Small intestine (tissue), 16 donors: ENCODE data around the gene FUBP1. TPM values are rescaled to one million over a fixed set of nuclear protein-coding genes. Genes with fewer than 3 reads are reported as not detected.
A peak's percentile ranks its signal among the peaks of the same experiment; 100 is the strongest.
"Not testable (repeated sequence)": the region's sequence is repeated elsewhere in the genome, so short reads cannot be mapped to it uniquely, and the experiment has no call there.

Experiments
- DNase-seq, 2 donors: peaks; one replicate each; pipeline versions ENCODE4 v3.0.0 to v3.0.0-alpha.2; 2013
- FAIRE-seq: peaks from 2 replicates; lab custom pipeline; 2012; peaks lifted over from hg19 to GRCh38; lab: Jason Lieb, UNC
- H3K27ac ChIP-seq, 3 donors: one replicate each; pipeline ENCODE4 v1.5.1; 2013; ENCODE audit warnings: low read length in 2 of 3, mild to moderate bottlenecking in 2 of 3, control low read depth in 1 of 3, inconsistent platforms in 1 of 3, low read depth in 1 of 3, moderate library complexity in 1 of 3
- H3K27me3 ChIP-seq, 3 donors: one replicate each; pipeline ENCODE4 v1.6.1; 2013; ENCODE audit warnings: low read length in 3 of 3, inconsistent platforms in 1 of 3; ENCODE audit not compliant: control insufficient read depth in 3 of 3, insufficient read depth in 3 of 3
- H3K36me3 ChIP-seq, 3 donors: one replicate each; pipeline ENCODE4 v1.6.1; 2013; ENCODE audit warnings: low read length in 3 of 3, inconsistent platforms in 1 of 3, low read depth in 1 of 3, mild to moderate bottlenecking in 1 of 3, moderate library complexity in 1 of 3; ENCODE audit not compliant: control insufficient read depth in 3 of 3, insufficient read depth in 2 of 3
- H3K4me1 ChIP-seq, 3 donors: one replicate each; pipeline ENCODE4 v1.6.1; 2013; ENCODE audit warnings: low read length in 2 of 3, inconsistent platforms in 1 of 3, low read depth in 1 of 3, mild to moderate bottlenecking in 1 of 3, moderate library complexity in 1 of 3; ENCODE audit not compliant: control insufficient read depth in 3 of 3, insufficient read depth in 2 of 3
- H3K4me3 ChIP-seq, 3 donors: one replicate each; pipeline ENCODE4 v1.5.1; 2013; ENCODE audit warnings: low read length in 3 of 3, control low read depth in 1 of 3, inconsistent platforms in 1 of 3, low read depth in 1 of 3, mild to moderate bottlenecking in 1 of 3, moderate library complexity in 1 of 3
- H3K9me3 ChIP-seq, 2 donors: one replicate each; pipeline ENCODE4 v1.6.1; 2013; ENCODE audit warnings: low read depth in 1 of 2, low read length in 1 of 2; ENCODE audit not compliant: control insufficient read depth in 2 of 2, insufficient read depth in 1 of 2
- WGBS, 3 donors: extraction: QIAGEN DNeasy Blood & Tissue Kit; methylation state at CpG; one replicate each; pipeline ENCODE4 v1.1.7; 2013; 5-methylcytosine and 5-hydroxymethylcytosine counted together
- long read RNA-seq, 10 donors: transcript quantifications; one replicate each; lab custom pipeline, GENCODE V29; 2026
- polyA plus RNA-seq, 4 donors: library from polyadenylated mRNA; stranded (reverse) in 3 of 4; unstranded in 1 of 4; fragments of 200-250 nt in 3 of 4; fragments of 120-200 nt in 1 of 4; gene quantifications; one replicate each; pipeline versions ENCODE4 v1.2.1 to v1.2.3, GENCODE V29; 2013
- donor health status: healthy with polysubstance abuse.
- donor health status: control.
- donor health status: control.
- donor health status: Bipolar disorder and iron deficiency.
- donor health status: healthy.

Gene FUBP1
- polyA plus RNA-seq, result 100 to 1,000 TPM in 1 of 4 donors, 10 to 100 TPM in 3; 21.9 to 202 (median 35.9) TPM
- long read RNA-seq, donor 1, result 0 reads
- long read RNA-seq, donor 2, partial matches to known transcripts, result 9 of 17 reads
- long read RNA-seq, donor 2, other reads (novel, unspliced or antisense), result 5 of 17 reads
- long read RNA-seq, donor 3, transcript FUBP1-211 (3 exons, 2,156 nt), result major isoform, 6 of 15 reads
- long read RNA-seq, donor 3, partial matches to known transcripts, result 5 of 15 reads
- long read RNA-seq, donor 3, other reads (novel, unspliced or antisense), result 0 of 15 reads
- long read RNA-seq, donor 4, partial matches to known transcripts, result 0 of 1 reads
- long read RNA-seq, donor 4, other reads (novel, unspliced or antisense), result 0 of 1 reads
- long read RNA-seq, donor 5, partial matches to known transcripts, result 7 of 9 reads
- long read RNA-seq, donor 5, other reads (novel, unspliced or antisense), result 0 of 9 reads
- long read RNA-seq, donor 6, transcript FUBP1-211 (3 exons, 2,156 nt), result major isoform, 5 of 16 reads
- long read RNA-seq, donor 6, partial matches to known transcripts, result 8 of 16 reads
- long read RNA-seq, donor 6, other reads (novel, unspliced or antisense), result 0 of 16 reads
- long read RNA-seq, donor 7, result 0 reads
- long read RNA-seq, donor 8, partial matches to known transcripts, result 0 of 1 reads
- long read RNA-seq, donor 8, other reads (novel, unspliced or antisense), result 0 of 1 reads
- long read RNA-seq, donor 9, partial matches to known transcripts, result 6 of 12 reads
- long read RNA-seq, donor 9, other reads (novel, unspliced or antisense), result 0 of 12 reads
- long read RNA-seq, donor 10, transcript FUBP1-211 (3 exons, 2,156 nt), result major isoform, 5 of 48 reads
- long read RNA-seq, donor 10, partial matches to known transcripts, result 38 of 48 reads
- long read RNA-seq, donor 10, other reads (novel, unspliced or antisense), result 0 of 48 reads

DNA sequence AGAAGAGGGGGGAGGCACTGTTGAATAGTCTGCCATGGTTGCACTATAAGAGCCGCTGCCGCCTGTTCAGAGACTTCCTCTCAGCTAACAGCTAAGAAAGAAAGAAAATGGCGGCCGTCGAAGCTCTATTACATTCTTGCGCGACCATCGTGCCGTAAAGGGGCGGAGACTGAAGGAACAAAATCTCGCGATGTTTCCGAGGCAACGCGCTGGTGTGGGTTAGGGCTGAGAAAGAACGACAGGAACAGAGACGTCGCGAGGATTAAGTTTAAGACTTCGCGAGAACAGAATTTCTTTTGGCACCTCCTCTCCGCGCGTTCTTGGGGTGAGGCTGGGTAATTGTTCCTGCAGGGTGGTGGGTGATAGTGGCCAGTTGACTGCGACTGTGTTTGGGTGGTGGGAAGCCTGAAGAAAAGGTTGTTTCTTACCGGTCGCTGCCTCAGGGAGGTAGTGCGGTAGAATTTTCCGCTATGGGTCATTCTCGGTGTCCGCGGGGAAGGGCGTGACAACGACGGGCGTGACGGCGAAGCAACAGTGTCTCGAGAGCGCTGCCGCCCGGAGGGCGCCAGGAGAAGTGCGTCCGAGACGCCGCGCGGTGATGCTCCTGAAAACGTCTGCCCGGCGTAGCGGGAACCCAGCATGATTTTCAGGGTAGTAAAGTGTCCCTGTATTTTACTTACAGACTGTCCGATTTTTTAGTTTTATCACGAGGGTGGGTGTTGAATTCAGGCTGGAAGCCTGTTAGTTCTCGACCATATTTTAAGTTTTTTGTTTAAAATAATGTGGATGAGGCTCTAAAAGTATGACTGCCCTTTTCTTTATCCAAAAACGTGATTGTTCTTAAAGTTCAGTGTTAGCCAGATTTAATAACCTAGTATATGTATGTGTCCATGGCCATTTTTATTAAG, at the start of gene FUBP1:
FUBP1 (minus strand) TSS at position 104 of the 908 bp plus-strand sequence; CDS start at position 36, 68 bp downstream.
- H3K4me1 ChIP-seq, result peaks cover 0 to 12% (median 4%) of the 10 kb centered on the region in 3 donors
- 0 to 1% (median 0%) methylated on average over 57 of the region's 57 CpGs for WGBS, 3 donors
- FAIRE-seq, result no peak
- DNase-seq, result peak; percentile 99
- no peaks in the 10 kb centered on the region for H3K9me3 ChIP-seq
- H3K27me3 ChIP-seq, result no peaks in the 10 kb centered on the region
- H3K4me3 ChIP-seq, result peak within 1 kb of the TSS; percentile 59 to 79 (median 78)
- H3K27ac ChIP-seq, result peak within 1 kb of the TSS; percentile 97 to 100 (median 98)
- H3K36me3 ChIP-seq, result peaks cover 0 to 9% (median 2%) of the 10 kb centered on the region in 3 donors

DNA sequence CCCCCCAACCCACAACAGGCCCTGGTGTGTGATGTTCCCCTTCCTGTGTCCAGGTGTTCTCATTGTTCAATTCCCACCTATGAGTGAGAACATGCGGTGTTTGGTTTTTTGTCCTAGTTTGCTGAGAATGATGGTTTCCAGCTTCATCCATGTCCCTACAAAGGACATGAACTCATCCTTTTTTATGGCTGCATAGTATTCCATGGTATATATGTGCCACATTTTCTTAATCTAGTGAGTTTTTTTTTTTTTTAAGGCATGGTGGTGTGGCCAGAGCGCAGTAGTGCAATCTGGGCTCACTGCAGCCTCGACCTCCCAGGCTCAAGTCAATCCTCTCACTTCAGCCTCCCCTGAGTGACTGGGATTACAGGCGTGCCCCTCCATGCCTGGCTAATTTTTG, 42.3 kb upstream of the FUBP1 start:
- not testable (repeated sequence) for H3K9me3 ChIP-seq, H3K4me1 ChIP-seq, H3K27ac ChIP-seq, H3K36me3 ChIP-seq, H3K27me3 ChIP-seq, FAIRE-seq, DNase-seq, H3K4me3 ChIP-seq
- WGBS, 3 donors, result 91 to 97% (median 95%) methylated on average over 4 of the region's 4 CpGs

- H3K4me3 ChIP-seq, result no peak overlapping the region
- 86 to 100% (median 100%) methylated on average over 1 of the region's 1 CpG for WGBS, 3 donors
- DNase-seq, result no peak
- H3K27me3 ChIP-seq, result no peaks in the 10 kb centered on the region
- FAIRE-seq, result no peak
- peaks cover 0 to 7% of the 10 kb centered on the region in 2 donors for H3K9me3 ChIP-seq
- H3K4me1 ChIP-seq, result no peaks in the 10 kb centered on the region
- peaks cover 0 to 11% (median 0%) of the 10 kb centered on the region in 3 donors for H3K36me3 ChIP-seq
- no peak overlapping the region for H3K27ac ChIP-seq
Observed at GRCh38 chr1:78019024-78019423, 40.2 kb upstream of the FUBP1 start.

DNA sequence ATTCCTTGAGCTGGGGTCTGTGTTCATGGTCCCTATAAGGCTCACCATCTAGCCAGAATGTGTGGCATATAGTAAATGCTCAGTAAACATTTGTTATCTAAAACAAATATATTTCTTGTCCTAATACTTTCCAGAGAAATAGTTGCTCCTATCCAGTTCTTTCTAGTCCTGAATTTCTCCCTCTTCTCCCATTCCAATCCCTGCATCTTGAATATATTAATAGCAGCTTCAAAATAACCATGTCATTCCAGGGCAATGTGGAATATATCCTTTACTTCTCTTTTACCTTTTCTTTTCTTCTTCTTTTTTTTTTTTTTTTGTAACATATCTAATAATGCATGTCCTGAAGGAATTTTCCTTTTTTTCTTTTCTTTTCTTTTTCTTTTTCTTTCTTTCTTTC, 36.3 kb upstream of the FUBP1 start:
- Histone ChIP-seq H3K36me3 (peaks cover 0 to 12% (median 0%) of the 10 kb centered on the region in 3 donors), H3K4me1 (peaks cover 0 to 8% (median 0%) of the 10 kb centered on the region in 3 donors), H3K9me3 (no peaks in the 10 kb centered on the region), H3K4me3 (no peak overlapping the region), H3K27me3 (no peaks in the 10 kb centered on the region), H3K27ac (no peak overlapping the region)
- FAIRE-seq, result no peak
- no peak for DNase-seq

DNA sequence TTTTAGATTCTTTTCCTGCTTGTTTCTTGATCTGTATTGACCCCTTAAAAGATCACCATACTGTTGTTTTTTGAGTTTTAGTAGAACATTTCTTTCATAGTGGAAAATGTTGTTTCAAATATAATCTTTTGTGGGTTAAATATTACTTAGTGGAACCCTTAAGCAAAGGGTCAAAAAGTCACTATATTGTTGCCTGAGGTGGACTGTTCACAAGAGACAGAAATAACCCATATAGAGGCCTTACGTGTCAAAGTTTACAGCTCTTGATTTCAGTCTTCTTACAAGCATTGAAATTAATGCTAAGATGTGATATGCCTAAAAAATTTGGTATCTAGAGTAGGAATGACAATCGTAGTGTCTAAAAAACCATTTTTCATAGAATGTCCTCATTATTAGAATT, 32.2 kb upstream of the FUBP1 start:
- Histone ChIP-seq H3K27ac (peak overlapping the region in 1 of 3 donors; percentile 59), H3K4me1 (peaks cover 0 to 11% (median 0%) of the 10 kb centered on the region in 3 donors), H3K36me3 (peaks cover 0 to 10% (median 0%) of the 10 kb centered on the region in 3 donors), H3K27me3 (no peaks in the 10 kb centered on the region), H3K4me3 (no peak overlapping the region), H3K9me3 (no peaks in the 10 kb centered on the region)
- DNase-seq (peak in 1 of 2 donors; percentile 34), FAIRE-seq (peak; percentile 44)
- 80 to 99% (median 96%) methylated on average over 2 of the region's 2 CpGs for WGBS, 3 donors

GRCh38 chr1:78009836-78010235, 31.0 kb upstream of the FUBP1 start:
- Histone ChIP-seq H3K27ac (no peak overlapping the region), H3K9me3 (no peaks in the 10 kb centered on the region), H3K4me1 (peaks cover 0 to 13% (median 0%) of the 10 kb centered on the region in 3 donors), H3K27me3 (no peaks in the 10 kb centered on the region), H3K4me3 (no peak overlapping the region), H3K36me3 (peaks cover 0 to 10% (median 0%) of the 10 kb centered on the region in 3 donors)
- WGBS, 3 donors, result 76 to 85% (median 82%) methylated on average over 3 of the region's 3 CpGs
- FAIRE-seq, result no peak
- DNase-seq, result no peak

- no peak for FAIRE-seq
- no peak overlapping the region for H3K4me3 ChIP-seq
- WGBS, 3 donors, result 84 to 94% (median 89%) methylated on average over 3 of the region's 3 CpGs
Observed at GRCh38 chr1:78009276-78009675, 30.4 kb upstream of the FUBP1 start.

More at GRCh38 chr1:78009276-78009675, 30.4 kb upstream of the FUBP1 start:
- H3K36me3 ChIP-seq, result peaks cover 0 to 6% (median 0%) of the 10 kb centered on the region in 3 donors
- no peaks in the 10 kb centered on the region for H3K27me3 ChIP-seq
- DNase-seq, result no peak
- no peaks in the 10 kb centered on the region for H3K9me3 ChIP-seq
- H3K27ac ChIP-seq, result no peak overlapping the region
- peaks cover 0 to 13% (median 0%) of the 10 kb centered on the region in 3 donors for H3K4me1 ChIP-seq
